Common myeloid progenitor, CD34-positive (primary cell): ENCODE measurements around the gene AHSA1.

Source experiments
- CTCF ChIA-PET: fragments of 350-600 bp; sonication (Branson Sonifier 250); formaldehyde crosslinking; loops from one replicate; lab custom pipeline; 2021; ENCODE audit warnings: antibody characterized with exemption; lab: Charles Lee
- POLR2A ChIA-PET: fragments of 350-600 bp; sonication (Branson Sonifier 250); formaldehyde crosslinking; loops from one replicate; lab custom pipeline; 2021; ENCODE audit warnings: antibody characterized with exemption; lab: Charles Lee
- DNase-seq, 3 donors: peaks; one replicate each; pipeline versions ENCODE4 v3.0.0 to v3.0.0-alpha.2; 2013
- H3K27ac ChIP-seq, 2 experiments: 1 replicate in 1 of 2; 2 replicates in 1 of 2; pipeline ENCODE4 v1.7.0; 2013; ENCODE audit warnings: inconsistent platforms in 2 of 2, low read length in 2 of 2, mild to moderate bottlenecking in 2 of 2, low read depth in 1 of 2, moderate library complexity in 1 of 2; ENCODE audit not compliant: severe bottlenecking in 2 of 2, insufficient read depth in 1 of 2, poor library complexity in 1 of 2
- H3K27me3 ChIP-seq, 5 experiments: replicated peaks in 2 of 5; 1 replicate in 3 of 5; 2 replicates in 2 of 5; pipeline versions ENCODE4 v1.6.1 to v1.7.0; 2013; ENCODE audit warnings: low read length in 4 of 5, mild to moderate bottlenecking in 2 of 5, moderate library complexity in 2 of 5, inconsistent platforms in 1 of 5; ENCODE audit not compliant: insufficient read depth in 5 of 5, control insufficient read depth in 4 of 5
- H3K36me3 ChIP-seq, 4 experiments: 1 replicate in 2 of 4; 2 replicates in 2 of 4; pipeline versions ENCODE4 v1.6.1 to v1.7.0; 2013; ENCODE audit warnings: low read length in 3 of 4, control low read depth in 1 of 4, mild to moderate bottlenecking in 1 of 4; ENCODE audit not compliant: control insufficient read depth in 4 of 4, insufficient read depth in 4 of 4
- H3K4me1 ChIP-seq, 4 experiments: 1 replicate in 3 of 4; 2 replicates in 1 of 4; pipeline versions ENCODE4 v1.6.1 to v1.7.1; 2013; ENCODE audit warnings: low read length in 3 of 4, mild to moderate bottlenecking in 3 of 4, control low read depth in 1 of 4, inconsistent platforms in 1 of 4, moderate library complexity in 1 of 4; ENCODE audit not compliant: control insufficient read depth in 4 of 4, insufficient read depth in 4 of 4; ENCODE audit errors: control extremely low read depth in 1 of 4
- H3K4me3 ChIP-seq, 7 experiments: 1 replicate in 4 of 7; 2 replicates in 3 of 7; pipeline versions ENCODE4 v1.5.1 to v1.7.0; 2013; ENCODE audit warnings: mild to moderate bottlenecking in 7 of 7, low read length in 6 of 7, moderate library complexity in 6 of 7, inconsistent platforms in 2 of 7, low read depth in 2 of 7, control low read depth in 1 of 7; ENCODE audit not compliant: insufficient read depth in 4 of 7, control insufficient read depth in 1 of 7; ENCODE audit errors: extremely low read depth in 1 of 7
- H3K9me3 ChIP-seq, 5 experiments: 1 replicate in 4 of 5; 2 replicates in 1 of 5; pipeline versions ENCODE4 v1.6.1 to v1.7.1; 2013; ENCODE audit warnings: low read length in 4 of 5, mild to moderate bottlenecking in 2 of 5, inconsistent platforms in 1 of 5, low read depth in 1 of 5, moderate library complexity in 1 of 5; ENCODE audit not compliant: control insufficient read depth in 4 of 5, insufficient read depth in 2 of 5; ENCODE audit errors: control extremely low read depth in 1 of 5
- WGBS: methylation state at CpG from one replicate; pipeline ENCODE4 v1.1.5; 2013; ENCODE audit not compliant: insufficient coverage; 5-methylcytosine and 5-hydroxymethylcytosine counted together

The AHSA1 gene

GRCh38 chr14:77505031-77505430, 47.1 kb downstream of the AHSA1 start:
- Histone ChIP-seq H3K9me3 (peaks cover 0 to 4% (median 0%) of the 10 kb centered on the region in 5 experiments), H3K36me3 (peaks cover 6 to 40% (median 22%) of the 10 kb centered on the region in 4 experiments), H3K4me1 (no peaks in the 10 kb centered on the region), H3K27ac (no peak overlapping the region), H3K4me3 (no peak overlapping the region), H3K27me3 (peaks cover 0 to 11% (median 3%) of the 10 kb centered on the region in 5 experiments)
- ChIA-PET CTCF (interaction anchor here (1.4 to 1.8 kb wide), 3 partner anchors 10 to 204 kb away, joined by 4 read pairs; no protein-coding TSS in a partner anchor), POLR2A (no interaction called here)
- 100% methylated on average over 2 of the region's 4 CpGs for WGBS
- DNase-seq: no peak

- no peaks in the 10 kb centered on the region for H3K4me1 ChIP-seq
- 97% methylated on average over 3 of the region's 3 CpGs for WGBS
- peaks cover 0 to 4% (median 0%) of the 10 kb centered on the region in 5 experiments for H3K9me3 ChIP-seq
- DNase-seq: no peak
- H3K4me3 ChIP-seq: no peak overlapping the region
- H3K36me3 ChIP-seq: peaks cover 11 to 65% (median 42%) of the 10 kb centered on the region in 4 experiments
- no peak overlapping the region for H3K27ac ChIP-seq
- POLR2A ChIA-PET: interaction anchor here (0.7 kb wide), 1 partner anchor 16 kb away, joined by 5 read pairs; no protein-coding TSS in a partner anchor
- no peaks in the 10 kb centered on the region for H3K27me3 ChIP-seq
- CTCF ChIA-PET: interaction anchor here (1.9 to 2.1 kb wide), 2 partner anchors 9 to 16 kb away, joined by 4 to 6 read pairs; no protein-coding TSS in a partner anchor
These were observed 49.9 kb downstream of the AHSA1 start for GRCh38 chr14:77507762-77508161.

- CTCF ChIA-PET: interaction anchor here (1.9 to 2.1 kb wide), 2 partner anchors 9 to 15 kb away, joined by 4 to 6 read pairs; no protein-coding TSS in a partner anchor
- Histone ChIP-seq H3K27ac (no peak overlapping the region), H3K36me3 (peaks cover 11 to 67% (median 43%) of the 10 kb centered on the region in 4 experiments), H3K9me3 (peaks cover 0 to 2% (median 0%) of the 10 kb centered on the region in 5 experiments), H3K4me1 (no peaks in the 10 kb centered on the region), H3K4me3 (no peak overlapping the region), H3K27me3 (no peaks in the 10 kb centered on the region)
- DNase-seq: no peak
- 89% methylated on average over 1 of the region's 4 CpGs for WGBS
- POLR2A ChIA-PET: interaction anchor here (0.7 kb wide), 1 partner anchor 15 kb away, joined by 5 read pairs; no protein-coding TSS in a partner anchor
These were observed 50.4 kb downstream of the AHSA1 start for GRCh38 chr14:77508249-77508648.

GRCh38 chr14:77508876-77509275, 51.0 kb downstream of the AHSA1 start:
- H3K4me1 ChIP-seq: no peaks in the 10 kb centered on the region

GRCh38 chr14:77509366-77509765, 51.5 kb downstream of the AHSA1 start:
- Histone ChIP-seq H3K4me3 (no peak overlapping the region), H3K36me3 (peaks cover 11 to 76% (median 50%) of the 10 kb centered on the region in 4 experiments), H3K9me3 (no peaks in the 10 kb centered on the region), H3K27ac (no peak overlapping the region), H3K4me1 (no peaks in the 10 kb centered on the region), H3K27me3 (no peaks in the 10 kb centered on the region)
- POLR2A ChIA-PET: no interaction called here
- DNase-seq: no peak
- 100% methylated on average over 2 of the region's 4 CpGs for WGBS
- CTCF ChIA-PET: interaction anchor here (1.0 kb wide), 1 partner anchor 18 kb away, joined by 3 read pairs; no protein-coding TSS in a partner anchor

More at GRCh38 chr14:77508876-77509275, 51.0 kb downstream of the AHSA1 start:
- Histone ChIP-seq H3K27me3 (no peaks in the 10 kb centered on the region), H3K27ac (no peak overlapping the region), H3K4me3 (no peak overlapping the region), H3K36me3 (peaks cover 11 to 71% (median 46%) of the 10 kb centered on the region in 4 experiments), H3K9me3 (no peaks in the 10 kb centered on the region)
- 97% methylated on average over 3 of the region's 3 CpGs for WGBS
- CTCF ChIA-PET: interaction anchor here (1.0 kb wide), 1 partner anchor 19 kb away, joined by 3 read pairs; no protein-coding TSS in a partner anchor
- DNase-seq: no peak
- POLR2A ChIA-PET: no interaction called here

- Histone ChIP-seq H3K9me3 (no peaks in the 10 kb centered on the region), H3K4me1 (no peaks in the 10 kb centered on the region), H3K36me3 (peaks cover 11 to 83% (median 55%) of the 10 kb centered on the region in 4 experiments), H3K27ac (no peak overlapping the region), H3K27me3 (no peaks in the 10 kb centered on the region), H3K4me3 (no peak overlapping the region)
- ChIA-PET CTCF (interaction anchor here (1.1 kb wide), 1 partner anchor 9 kb away, joined by 4 read pairs; no protein-coding TSS in a partner anchor), POLR2A (no interaction called here)
- WGBS: 93% methylated on average over 7 of the region's 8 CpGs
- no peak for DNase-seq
These were observed 53.7 kb downstream of the AHSA1 start for GRCh38 chr14:77511486-77512162.

GRCh38 chr14:77516126-77516525, 58.2 kb downstream of the AHSA1 start:
- DNase-seq: no peak
- Histone ChIP-seq H3K4me1 (no peaks in the 10 kb centered on the region), H3K27ac (no peak overlapping the region), H3K9me3 (no peaks in the 10 kb centered on the region), H3K27me3 (no peaks in the 10 kb centered on the region), H3K4me3 (no peak overlapping the region), H3K36me3 (peaks cover 13 to 86% (median 61%) of the 10 kb centered on the region in 4 experiments)
- ChIA-PET POLR2A (no interaction called here), CTCF (interaction anchor here (0.9 kb wide), 1 partner anchor 51 kb away, joined by 3 read pairs; no protein-coding TSS in a partner anchor)
